Hepatocyte (in vitro differentiated cells): ENCODE data around the gene PIBF1.

Experiments used
- EZH2 ChIP-seq: fragments of 200-600 bp; sonication (generic); IDR thresholded peaks from 2 replicates; pipeline ENCODE4 v1.6.1; 2016; ENCODE audit warnings: antibody characterized with exemption, mild to moderate bottlenecking, borderline replicate concordance
- EZH2phosphoT487 ChIP-seq: fragments of 200-600 bp; sonication (generic); IDR thresholded peaks from one replicate; pipeline ENCODE4 v1.6.1; 2018; ENCODE audit warnings: antibody characterized with exemption, mild to moderate bottlenecking, low read depth, moderate library complexity; ENCODE audit not compliant: unreplicated experiment, severe bottlenecking
- TF ChIP-seq, protein P1 (sequence below): fragments of 200-600 bp; sonication (generic); IDR thresholded peaks from 2 replicates; pipeline ENCODE4 v1.5.1; 2016; ENCODE audit warnings: antibody characterized with exemption, mild to moderate bottlenecking; ENCODE audit not compliant: poor library complexity

- TF ChIP-seq EZH2, result no peak
- TF ChIP-seq, protein P1, sequence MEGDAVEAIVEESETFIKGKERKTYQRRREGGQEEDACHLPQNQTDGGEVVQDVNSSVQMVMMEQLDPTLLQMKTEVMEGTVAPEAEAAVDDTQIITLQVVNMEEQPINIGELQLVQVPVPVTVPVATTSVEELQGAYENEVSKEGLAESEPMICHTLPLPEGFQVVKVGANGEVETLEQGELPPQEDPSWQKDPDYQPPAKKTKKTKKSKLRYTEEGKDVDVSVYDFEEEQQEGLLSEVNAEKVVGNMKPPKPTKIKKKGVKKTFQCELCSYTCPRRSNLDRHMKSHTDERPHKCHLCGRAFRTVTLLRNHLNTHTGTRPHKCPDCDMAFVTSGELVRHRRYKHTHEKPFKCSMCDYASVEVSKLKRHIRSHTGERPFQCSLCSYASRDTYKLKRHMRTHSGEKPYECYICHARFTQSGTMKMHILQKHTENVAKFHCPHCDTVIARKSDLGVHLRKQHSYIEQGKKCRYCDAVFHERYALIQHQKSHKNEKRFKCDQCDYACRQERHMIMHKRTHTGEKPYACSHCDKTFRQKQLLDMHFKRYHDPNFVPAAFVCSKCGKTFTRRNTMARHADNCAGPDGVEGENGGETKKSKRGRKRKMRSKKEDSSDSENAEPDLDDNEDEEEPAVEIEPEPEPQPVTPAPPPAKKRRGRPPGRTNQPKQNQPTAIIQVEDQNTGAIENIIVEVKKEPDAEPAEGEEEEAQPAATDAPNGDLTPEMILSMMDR, result peak; percentile 22
- no peak for TF ChIP-seq EZH2phosphoT487
Observed at GRCh38 chr13:72781451-72782439, at the start of gene PIBF1, which contains the start of gene DIS3.
